Nephron (organoid): ENCODE results near the gene UBE2E1.
A peak's percentile ranks its signal among the peaks of the same experiment; 100 is the strongest.

ENCODE experiments used
- H3K27ac Mint-ChIP-seq, 3 experiments: 2 replicates each; pipeline ENCODE4 v1.8.0; 2020; ENCODE audit warnings: mixed read lengths in 3 of 3, mild to moderate bottlenecking in 2 of 3, moderate library complexity in 1 of 3
- H3K27me3 Mint-ChIP-seq: 2 replicates; pipeline ENCODE4 v1.8.0; 2021; ENCODE audit warnings: low read depth, mild to moderate bottlenecking, moderate library complexity, mixed read lengths
- H3K36me3 Mint-ChIP-seq: 2 replicates; pipeline ENCODE4 v1.8.0; 2020; ENCODE audit warnings: low read depth, mixed read lengths
- H3K4me1 Mint-ChIP-seq: 2 replicates; pipeline ENCODE4 v1.8.0; 2020; ENCODE audit warnings: mixed read lengths
- H3K4me3 Mint-ChIP-seq, 3 experiments: 2 replicates each; pipeline ENCODE4 v1.8.0; 2020; ENCODE audit warnings: mild to moderate bottlenecking in 3 of 3, mixed read lengths in 3 of 3, moderate library complexity in 2 of 3
- H3K9me3 Mint-ChIP-seq: 2 replicates; pipeline ENCODE4 v1.8.0; 2020; ENCODE audit warnings: mixed read lengths
- TF ChIP-seq, protein P1 (sequence below), 3 experiments: fragments of 200-600 bp; sonication (generic); IDR thresholded peaks; one replicate each; pipeline ENCODE4 v1.5.0; 2021; ENCODE audit warnings: antibody characterized with exemption in 3 of 3; ENCODE audit not compliant: unreplicated experiment in 3 of 3

The UBE2E1 gene

DNA sequence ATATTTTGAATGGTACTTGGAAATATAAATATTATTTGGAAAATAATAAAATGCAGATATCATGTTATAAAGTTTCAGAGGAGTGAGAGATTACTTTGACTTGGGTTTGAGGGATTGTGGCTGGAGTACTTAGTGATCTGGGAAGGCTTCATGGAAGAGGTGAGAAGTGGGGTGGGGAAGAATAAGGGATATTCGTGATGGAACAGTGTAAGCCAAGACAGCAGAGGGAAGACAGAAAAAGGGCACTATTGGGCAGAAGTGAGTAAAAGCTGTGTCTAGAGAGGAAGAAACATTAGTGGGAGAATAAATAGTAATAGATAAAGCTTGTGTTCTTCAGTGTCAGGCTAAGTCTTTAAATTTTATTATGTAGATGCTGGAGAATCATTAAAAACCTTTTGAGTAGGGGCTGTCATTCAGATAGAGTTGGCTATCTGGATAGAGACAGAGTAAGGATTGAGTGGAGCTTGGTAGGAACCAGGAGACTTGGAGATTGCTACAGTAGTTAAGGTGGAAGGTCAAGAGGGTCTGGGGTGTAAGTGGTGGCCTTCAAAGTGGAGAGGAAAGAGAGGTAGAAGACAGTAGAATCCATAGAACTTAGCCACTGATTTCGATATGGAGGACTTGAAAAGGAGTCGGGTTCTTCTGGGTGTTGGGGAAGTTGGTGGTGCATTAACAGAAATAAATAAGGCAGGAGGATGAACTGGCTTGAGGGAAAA is 11.9 kb downstream of the UBE2E1 start:
- no peak overlapping the region for H3K27ac Mint-ChIP-seq
- no peak overlapping the region for H3K4me3 Mint-ChIP-seq
- TF ChIP-seq, protein P1, sequence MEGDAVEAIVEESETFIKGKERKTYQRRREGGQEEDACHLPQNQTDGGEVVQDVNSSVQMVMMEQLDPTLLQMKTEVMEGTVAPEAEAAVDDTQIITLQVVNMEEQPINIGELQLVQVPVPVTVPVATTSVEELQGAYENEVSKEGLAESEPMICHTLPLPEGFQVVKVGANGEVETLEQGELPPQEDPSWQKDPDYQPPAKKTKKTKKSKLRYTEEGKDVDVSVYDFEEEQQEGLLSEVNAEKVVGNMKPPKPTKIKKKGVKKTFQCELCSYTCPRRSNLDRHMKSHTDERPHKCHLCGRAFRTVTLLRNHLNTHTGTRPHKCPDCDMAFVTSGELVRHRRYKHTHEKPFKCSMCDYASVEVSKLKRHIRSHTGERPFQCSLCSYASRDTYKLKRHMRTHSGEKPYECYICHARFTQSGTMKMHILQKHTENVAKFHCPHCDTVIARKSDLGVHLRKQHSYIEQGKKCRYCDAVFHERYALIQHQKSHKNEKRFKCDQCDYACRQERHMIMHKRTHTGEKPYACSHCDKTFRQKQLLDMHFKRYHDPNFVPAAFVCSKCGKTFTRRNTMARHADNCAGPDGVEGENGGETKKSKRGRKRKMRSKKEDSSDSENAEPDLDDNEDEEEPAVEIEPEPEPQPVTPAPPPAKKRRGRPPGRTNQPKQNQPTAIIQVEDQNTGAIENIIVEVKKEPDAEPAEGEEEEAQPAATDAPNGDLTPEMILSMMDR (IDR thresholded peaks at IDR 0.05; ENCODE audit: unreplicated experiment in 3 of 3): no peak
- peaks cover 19% of the 10 kb centered on the region for H3K4me1 Mint-ChIP-seq
- H3K36me3 Mint-ChIP-seq: peaks cover 41% of the 10 kb centered on the region
- no peaks in the 10 kb centered on the region for H3K9me3 Mint-ChIP-seq
- H3K27me3 Mint-ChIP-seq: no peaks in the 10 kb centered on the region

DNA sequence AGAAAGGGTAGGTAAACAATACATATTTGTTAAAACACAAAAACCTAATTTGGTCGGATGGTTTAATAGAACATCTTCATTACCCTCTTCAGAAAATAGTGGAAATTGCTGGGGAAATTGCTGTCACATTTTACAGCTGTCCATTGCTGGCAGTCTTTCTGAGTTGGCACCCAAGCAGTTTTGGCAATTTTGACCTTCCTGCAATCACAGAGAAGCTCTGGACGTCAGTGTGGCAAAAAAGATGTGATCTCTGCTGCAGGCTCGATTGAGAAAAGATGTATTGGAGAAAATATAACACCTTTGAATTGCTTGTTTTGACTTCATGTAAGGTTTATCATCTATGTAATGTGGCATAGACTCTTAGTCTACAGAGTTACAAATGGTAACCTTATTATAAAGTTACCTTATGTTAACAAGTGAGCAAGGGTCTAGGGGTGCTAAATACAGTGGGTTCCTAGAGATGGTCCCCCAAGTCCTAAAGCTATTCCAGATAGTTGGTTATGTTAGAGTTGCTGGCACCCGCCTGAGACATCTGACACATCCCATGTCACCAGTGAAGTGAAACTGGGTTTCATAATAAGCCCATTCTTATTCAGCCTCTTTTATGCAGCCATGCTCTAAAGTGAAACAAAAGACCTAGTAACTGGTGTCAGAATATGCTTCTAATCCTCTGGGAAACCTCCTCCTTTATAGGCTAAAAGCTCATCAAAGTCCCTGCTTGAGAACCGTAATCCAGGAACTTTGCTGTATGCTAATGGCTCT is 14.0 kb downstream of the UBE2E1 start:
- Mint-ChIP-seq H3K4me3 (no peak overlapping the region), H3K27ac (no peak overlapping the region), H3K36me3 (peaks cover 33% of the 10 kb centered on the region), H3K9me3 (no peaks in the 10 kb centered on the region), H3K27me3 (no peaks in the 10 kb centered on the region), H3K4me1 (peaks cover 31% of the 10 kb centered on the region)
- TF ChIP-seq, protein P1 (IDR thresholded peaks at IDR 0.05; ENCODE audit: unreplicated experiment in 3 of 3): no peak

DNA sequence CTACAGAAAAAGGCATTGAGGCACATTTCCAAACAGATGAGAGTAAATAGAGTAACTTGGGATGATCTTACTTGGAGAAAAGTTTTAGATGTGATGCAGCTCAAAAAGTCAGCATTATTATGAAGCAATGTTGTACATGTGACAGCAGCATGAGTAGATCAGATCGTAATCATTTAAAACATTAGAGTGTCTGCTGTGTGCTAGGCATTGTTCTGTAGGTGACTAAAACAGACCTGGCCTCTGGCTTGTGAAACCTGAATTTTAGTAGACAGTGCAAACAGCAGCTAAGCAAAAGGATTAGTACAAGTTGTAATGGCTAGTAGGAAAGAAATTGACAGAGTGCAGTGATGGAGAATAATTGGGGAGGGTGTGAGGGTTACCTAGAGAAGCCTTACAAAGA is 15.1 kb downstream of the UBE2E1 start:
- Mint-ChIP-seq H3K4me1 (peaks cover 37% of the 10 kb centered on the region), H3K4me3 (no peak overlapping the region), H3K27ac (no peak overlapping the region), H3K36me3 (peaks cover 29% of the 10 kb centered on the region), H3K9me3 (no peaks in the 10 kb centered on the region), H3K27me3 (no peaks in the 10 kb centered on the region)
- TF ChIP-seq, protein P1 (IDR thresholded peaks at IDR 0.05; ENCODE audit: unreplicated experiment in 3 of 3): no peak

DNA sequence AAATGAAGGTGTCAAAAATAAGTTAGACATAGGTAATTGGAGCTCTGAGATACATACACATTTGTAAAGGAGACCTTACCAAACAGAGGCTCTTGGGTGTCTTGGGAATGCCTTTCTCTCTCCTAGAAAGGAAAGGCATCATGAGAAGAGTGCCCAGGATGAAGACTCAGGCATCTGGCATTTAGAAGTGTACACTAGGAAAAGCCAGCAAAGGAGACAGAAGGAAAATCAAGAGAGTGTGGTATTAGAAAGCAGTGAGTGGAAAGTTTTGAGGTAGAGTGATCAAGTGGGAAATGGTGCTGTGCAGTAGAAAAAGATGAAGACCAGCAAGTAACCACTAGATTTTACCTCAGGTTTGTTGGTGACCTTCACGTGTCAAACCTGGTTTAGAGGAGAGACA is 16.1 kb downstream of the UBE2E1 start:
- H3K27me3 Mint-ChIP-seq: no peaks in the 10 kb centered on the region
- peak overlapping the region in 1 of 3 experiments; percentile 26 for H3K27ac Mint-ChIP-seq
- TF ChIP-seq, protein P1 (IDR thresholded peaks at IDR 0.05; ENCODE audit: unreplicated experiment in 3 of 3): no peak

DNA sequence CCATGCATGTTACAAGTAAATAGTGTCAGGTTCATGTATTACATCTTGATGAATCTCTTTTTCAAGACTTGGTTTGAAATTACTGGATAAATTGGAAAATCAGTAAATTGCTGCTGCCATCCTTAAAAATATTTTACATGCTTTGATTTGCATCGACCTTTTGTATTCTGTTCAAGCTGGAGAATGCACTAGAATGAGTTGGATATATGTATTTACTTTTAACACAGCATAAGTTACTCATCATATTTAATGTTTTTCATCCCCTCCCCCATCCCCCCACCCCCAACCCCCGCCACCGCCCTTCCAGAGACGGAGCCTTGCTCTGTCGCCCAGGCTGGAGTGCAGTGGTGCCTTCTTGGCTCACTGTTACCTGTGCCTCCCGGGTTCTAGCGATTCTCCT is 16.8 kb downstream of the UBE2E1 start:
- H3K4me3 Mint-ChIP-seq: no peak overlapping the region
- no peaks in the 10 kb centered on the region for H3K9me3 Mint-ChIP-seq
- TF ChIP-seq, protein P1 (IDR thresholded peaks at IDR 0.05; ENCODE audit: unreplicated experiment in 3 of 3): no peak
- no peak overlapping the region for H3K27ac Mint-ChIP-seq
- H3K4me1 Mint-ChIP-seq: peaks cover 50% of the 10 kb centered on the region
- H3K27me3 Mint-ChIP-seq: no peaks in the 10 kb centered on the region
- peaks cover 19% of the 10 kb centered on the region for H3K36me3 Mint-ChIP-seq

More for the DNA sequence above, 16.1 kb downstream of the UBE2E1 start:
- H3K36me3 Mint-ChIP-seq: peaks cover 22% of the 10 kb centered on the region
- H3K4me3 Mint-ChIP-seq: no peak overlapping the region
- no peaks in the 10 kb centered on the region for H3K9me3 Mint-ChIP-seq
- peaks cover 44% of the 10 kb centered on the region for H3K4me1 Mint-ChIP-seq
